ENCODE measurements around the gene IRS2. TPM values are rescaled to one million over a fixed set of nuclear protein-coding genes. Genes with fewer than 3 reads are reported as not detected.

IRS2 gene
- total RNA-seq, 1 experiment from 2014 or later: 41.8 TPM

- DNase-seq (ENCODE audit: unreplicated experiment): no peak
- Mint-ChIP-seq H3K27ac (ENCODE audit: low read depth, unreplicated experiment) (no peak overlapping the region), H3K4me3 (ENCODE audit: unreplicated experiment) (no peak overlapping the region), H3K4me1 (ENCODE audit: insufficient read depth, unreplicated experiment) (peaks cover 21% of the 10 kb centered on the region), H3K36me3 (ENCODE audit: insufficient read depth, unreplicated experiment) (peaks cover 92% of the 10 kb centered on the region), H3K27me3 (ENCODE audit: insufficient read depth, unreplicated experiment) (no peaks in the 10 kb centered on the region), H3K9me3 (ENCODE audit: unreplicated experiment) (no peaks in the 10 kb centered on the region)
- POLR2A ChIA-PET: interaction anchor here (1.9 kb wide), 1 partner anchor 10 kb away, joined by 5 read pairs; no protein-coding TSS in a partner anchor
- TF ChIP-seq CTCF (IDR thresholded peaks at IDR 0.05; ENCODE audit: unreplicated experiment): no peak
- no TSS peak for BruUV-seq (replicated peaks)
- intact Hi-C loops (cut with micrococcal nuclease): no loop called here
- CTCF ChIA-PET: interaction anchor here (0.5 to 2.0 kb wide), 2 partner anchors 26 to 1262 kb away, joined by 3 to 5 read pairs; no protein-coding TSS in a partner anchor
These were observed 15.9 kb downstream of the IRS2 start for GRCh38 chr13:109770436-109770835.

DNA sequence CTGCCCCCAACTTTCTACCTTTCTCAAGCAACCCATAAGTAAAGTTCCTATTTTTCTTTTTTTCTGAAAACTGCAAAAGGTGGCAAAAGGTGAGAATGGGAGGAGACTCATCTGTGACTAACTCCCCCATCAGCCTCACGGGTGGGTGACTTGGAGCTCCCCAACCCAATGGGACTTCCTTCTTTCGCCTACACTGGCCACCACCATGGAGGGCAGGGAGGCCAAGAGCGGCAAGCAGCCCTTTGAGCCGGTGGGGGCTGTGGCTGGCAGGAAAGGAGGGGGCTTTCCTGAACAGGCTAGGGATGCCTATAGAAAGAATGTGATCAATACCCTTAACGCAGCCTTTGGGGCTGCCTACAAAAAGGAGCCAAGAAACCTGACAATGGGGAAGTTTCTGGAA, 16.5 kb downstream of the IRS2 start:
- Mint-ChIP-seq H3K4me3 (ENCODE audit: unreplicated experiment) (no peak overlapping the region), H3K27me3 (ENCODE audit: insufficient read depth, unreplicated experiment) (no peaks in the 10 kb centered on the region), H3K9me3 (ENCODE audit: unreplicated experiment) (no peaks in the 10 kb centered on the region), H3K4me1 (ENCODE audit: insufficient read depth, unreplicated experiment) (peaks cover 23% of the 10 kb centered on the region), H3K27ac (ENCODE audit: low read depth, unreplicated experiment) (no peak overlapping the region), H3K36me3 (ENCODE audit: insufficient read depth, unreplicated experiment) (peaks cover 92% of the 10 kb centered on the region)
- BruUV-seq (replicated peaks): no TSS peak
- no peak for TF ChIP-seq CTCF (IDR thresholded peaks at IDR 0.05; ENCODE audit: unreplicated experiment)
- ChIA-PET POLR2A (interaction anchor here (0.7 to 1.9 kb wide), 4 partner anchors 10 to 814 kb away, joined by 3 to 5 read pairs (median 3); no protein-coding TSS in a partner anchor), CTCF (interaction anchor here (2.0 kb wide), 1 partner anchor 26 kb away, joined by 5 read pairs; no protein-coding TSS in a partner anchor)
- no peak for DNase-seq (ENCODE audit: unreplicated experiment)
- intact Hi-C loops (cut with micrococcal nuclease): no loop called here

DNA sequence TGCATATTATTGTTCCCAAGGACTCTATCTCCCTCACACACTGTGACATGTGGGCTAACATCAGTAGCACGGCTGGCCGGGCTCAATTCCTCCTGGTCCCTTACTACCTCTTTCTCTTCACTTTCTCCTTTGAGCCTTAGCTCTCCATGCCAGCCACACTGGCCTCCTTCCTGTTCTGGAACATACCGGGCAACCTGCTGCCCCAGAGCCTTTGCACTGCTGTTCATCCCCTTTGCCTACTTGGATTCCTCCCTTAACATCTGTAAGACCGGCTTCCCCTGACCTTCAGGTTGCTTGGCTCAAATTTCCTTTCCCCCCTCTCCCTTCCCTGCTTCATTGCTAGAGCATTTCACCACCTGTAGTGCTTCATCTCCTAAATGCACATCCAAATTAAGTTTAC, 17.1 kb downstream of the IRS2 start:
- H3K27me3 Mint-ChIP-seq (ENCODE audit: insufficient read depth, unreplicated experiment): no peaks in the 10 kb centered on the region
- H3K36me3 Mint-ChIP-seq (ENCODE audit: insufficient read depth, unreplicated experiment): peaks cover 90% of the 10 kb centered on the region
- ChIA-PET CTCF (interaction anchor here (0.6 to 2.0 kb wide), 2 partner anchors 25 to 282 kb away, joined by 3 to 5 read pairs; no protein-coding TSS in a partner anchor), POLR2A (interaction anchor here (0.5 to 1.9 kb wide), 5 partner anchors 11 to 813 kb away, joined by 3 to 5 read pairs (median 3); no protein-coding TSS in a partner anchor)
- TF ChIP-seq CTCF (IDR thresholded peaks at IDR 0.05; ENCODE audit: unreplicated experiment): no peak
- H3K27ac Mint-ChIP-seq (ENCODE audit: low read depth, unreplicated experiment): no peak overlapping the region
- intact Hi-C loops (cut with micrococcal nuclease): no loop called here
- no peak for DNase-seq (ENCODE audit: unreplicated experiment)
- H3K4me3 Mint-ChIP-seq (ENCODE audit: unreplicated experiment): no peak overlapping the region
- BruUV-seq (replicated peaks): no TSS peak
- peaks cover 29% of the 10 kb centered on the region for H3K4me1 Mint-ChIP-seq (ENCODE audit: insufficient read depth, unreplicated experiment)
- no peaks in the 10 kb centered on the region for H3K9me3 Mint-ChIP-seq (ENCODE audit: unreplicated experiment)

DNA sequence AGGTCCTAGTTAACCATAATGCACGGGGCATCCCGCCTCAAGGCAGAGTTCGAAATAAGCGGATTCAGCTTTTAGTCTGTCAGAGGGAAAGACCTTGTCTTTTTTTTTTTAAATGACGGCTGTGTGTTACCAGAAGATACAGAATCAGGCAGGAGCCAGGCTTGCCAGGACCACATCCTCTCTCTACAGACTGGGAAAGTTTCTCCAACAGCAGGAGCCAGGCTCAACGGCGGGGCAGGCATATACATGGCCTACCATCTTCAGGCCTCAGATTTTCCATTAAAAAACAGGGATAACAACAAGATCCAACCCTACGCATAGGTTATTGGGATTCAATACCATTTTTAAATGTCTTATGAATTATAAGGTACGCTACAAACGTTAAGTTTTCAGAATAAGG, 17.8 kb downstream of the IRS2 start:
- Mint-ChIP-seq H3K9me3 (ENCODE audit: unreplicated experiment) (no peaks in the 10 kb centered on the region), H3K4me3 (ENCODE audit: unreplicated experiment) (no peak overlapping the region), H3K36me3 (ENCODE audit: insufficient read depth, unreplicated experiment) (peaks cover 89% of the 10 kb centered on the region), H3K27me3 (ENCODE audit: insufficient read depth, unreplicated experiment) (no peaks in the 10 kb centered on the region), H3K27ac (ENCODE audit: low read depth, unreplicated experiment) (no peak overlapping the region), H3K4me1 (ENCODE audit: insufficient read depth, unreplicated experiment) (peaks cover 32% of the 10 kb centered on the region)
- CTCF ChIA-PET: interaction anchor here (0.5 to 2.0 kb wide), 3 partner anchors 17 to 76 kb away, joined by 3 to 5 read pairs (median 3); no protein-coding TSS in a partner anchor
- POLR2A ChIA-PET: interaction anchor here (0.6 to 0.7 kb wide), 3 partner anchors 64 to 464 kb away, joined by 3 to 4 read pairs (median 3); no protein-coding TSS in a partner anchor
- no peak for DNase-seq (ENCODE audit: unreplicated experiment)
- TF ChIP-seq CTCF (IDR thresholded peaks at IDR 0.05; ENCODE audit: unreplicated experiment): no peak
- intact Hi-C loops (cut with micrococcal nuclease): no loop called here
- BruUV-seq (replicated peaks): no TSS peak

All from MCF 10A (cell line).